Prostate gland (tissue), 2 donors: ENCODE measurements around the gene CHST8. TPM values are rescaled to one million over a fixed set of nuclear protein-coding genes. Genes with fewer than 3 reads are reported as not detected.

ENCODE experiments used
- DNase-seq: peaks from one replicate; pipeline ENCODE4 v3.0.0-alpha.2; 2019; ENCODE audit warnings: low spot score
- H3K27ac ChIP-seq, 2 donors: fragments of 200-600 bp; sonication (generic); 2 replicates each; pipeline ENCODE4 v1.5.1; 2017 to 2019
- H3K27me3 ChIP-seq: fragments of 200-600 bp; sonication (generic); replicated peaks from 2 replicates; pipeline ENCODE4 v1.5.1; 2019; ENCODE audit not compliant: insufficient read depth
- H3K36me3 ChIP-seq, 2 donors: fragments of 200-600 bp; sonication (generic); 1 replicate in 1 of 2; 2 replicates in 1 of 2; pipeline versions ENCODE4 v1.5.1 to v1.8.1; 2017 to 2019
- H3K4me1 ChIP-seq: fragments of 200-600 bp; sonication (generic); replicated peaks from 2 replicates; pipeline ENCODE4 v1.5.1; 2019
- H3K4me3 ChIP-seq, 2 donors: fragments of 200-600 bp; sonication (generic); 2 replicates each; pipeline ENCODE4 v1.5.1; 2017 to 2019
- H3K9me3 ChIP-seq: fragments of 200-600 bp; sonication (generic); 2 replicates; pipeline ENCODE4 v1.5.1; 2017
- CTCF ChIP-seq, 4 experiments: fragments of 200-600 bp in 2 of 4; fragments of 450-650 bp in 2 of 4; sonication (generic) in 2 of 4; IDR thresholded peaks; 1 replicate in 3 of 4; 2 replicates in 1 of 4; pipeline ENCODE4 v1.5.1; 2016 to 2019; ENCODE audit warnings: antibody characterized with exemption in 4 of 4, mild to moderate bottlenecking in 2 of 4, moderate library complexity in 2 of 4
- POLR2A ChIP-seq: fragments of 450-650 bp; IDR thresholded peaks from one replicate; pipeline ENCODE4 v1.6.1; 2016; ENCODE audit warnings: antibody characterized with exemption, mild to moderate bottlenecking
- POLR2AphosphoS5 ChIP-seq: sonication (generic); formaldehyde crosslinking; IDR thresholded peaks from one replicate; pipeline ENCODE4 v1.6.1; 2017; ENCODE audit warnings: antibody characterized with exemption
- WGBS: methylation state at CpG from one replicate; pipeline ENCODE4 v1.1.5; 2018; 5-methylcytosine and 5-hydroxymethylcytosine counted together
- intact Hi-C: fragments of 100-400 bp; cut with DNase I; formaldehyde crosslinking; loops from one replicate; pipeline ENCODE4 v1.14.2; 2022
- total RNA-seq, 2 donors: library from RNA; depleted of rRNA; stranded (reverse); fragments of >200 nt; gene quantifications; one replicate each; pipeline ENCODE4 v1.1.0, GENCODE V29; 2016

CHST8 gene
- total RNA-seq, 2 donors from 2014 or later, result 1.3 to 2.7 TPM

GRCh38 chr19:33627962-33628839 is 6.4 kb downstream of the CHST8 start:
- no peaks in the 10 kb centered on the region for H3K9me3 ChIP-seq
- H3K27ac ChIP-seq, result no peak overlapping the region
- H3K4me3 ChIP-seq, result no peak overlapping the region
- peaks cover under 1% of the 10 kb centered on the region for H3K4me1 ChIP-seq
- H3K36me3 ChIP-seq, result no peaks in the 10 kb centered on the region
- intact Hi-C loops, result no loop called here
- no peak for DNase-seq
- peaks cover 5% of the 10 kb centered on the region for H3K27me3 ChIP-seq
- 86% methylated on average over 12 of the region's 12 CpGs for WGBS
- TF ChIP-seq CTCF (IDR thresholded peaks at IDR 0.05) (no peak), POLR2AphosphoS5 (no peak), POLR2A (no peak)

GRCh38 chr19:33628921-33629825 is 7.4 kb downstream of the CHST8 start:
- Histone ChIP-seq H3K27me3 (peaks cover 5% of the 10 kb centered on the region), H3K4me3 (no peak overlapping the region), H3K9me3 (no peaks in the 10 kb centered on the region), H3K27ac (no peak overlapping the region), H3K36me3 (no peaks in the 10 kb centered on the region), H3K4me1 (no peaks in the 10 kb centered on the region)
- intact Hi-C loops, result no loop called here
- TF ChIP-seq POLR2AphosphoS5 (no peak), POLR2A (no peak), CTCF (IDR thresholded peaks at IDR 0.05) (no peak)
- WGBS, result 68% methylated on average over 13 of the region's 13 CpGs
- DNase-seq, result no peak

- Histone ChIP-seq H3K27ac (no peak overlapping the region), H3K4me3 (no peak overlapping the region), H3K9me3 (no peaks in the 10 kb centered on the region), H3K36me3 (no peaks in the 10 kb centered on the region), H3K27me3 (peaks cover 5% of the 10 kb centered on the region), H3K4me1 (no peaks in the 10 kb centered on the region)
- WGBS, result 82% methylated on average over 9 of the region's 9 CpGs
- intact Hi-C loops, result no loop called here
- TF ChIP-seq POLR2A (no peak), POLR2AphosphoS5 (no peak), CTCF (IDR thresholded peaks at IDR 0.05) (no peak)
- DNase-seq, result no peak
Measured at GRCh38 chr19:33629826-33630375, 8.1 kb downstream of the CHST8 start.

- no peak for TF ChIP-seq CTCF (IDR thresholded peaks at IDR 0.05)
- no peak for TF ChIP-seq POLR2AphosphoS5
- TF ChIP-seq POLR2A, result no peak
- Histone ChIP-seq H3K4me3 (no peak overlapping the region), H3K9me3 (no peaks in the 10 kb centered on the region), H3K27ac (no peak overlapping the region), H3K36me3 (no peaks in the 10 kb centered on the region), H3K4me1 (no peaks in the 10 kb centered on the region), H3K27me3 (peaks cover 5% of the 10 kb centered on the region)
- intact Hi-C loops, result no loop called here
- WGBS, result 58% methylated on average over 13 of the region's 13 CpGs
- DNase-seq, result no peak
Measured at GRCh38 chr19:33630880-33631608, 9.3 kb downstream of the CHST8 start.
